GM21619 (cell line): Measurements from ENCODE around the gene CTNNBIP1.
"Not testable (repeated sequence)": the region's sequence is repeated elsewhere in the genome, so short reads cannot be mapped to it uniquely, and the experiment has no call there.

Experiments used
- ATAC-seq: cut with Tn5 transposase; IDR thresholded peaks from one replicate; pipeline ENCODE4 v1.9.1; 2021; ENCODE audit not compliant: unreplicated experiment

The CTNNBIP1 gene, protein sequence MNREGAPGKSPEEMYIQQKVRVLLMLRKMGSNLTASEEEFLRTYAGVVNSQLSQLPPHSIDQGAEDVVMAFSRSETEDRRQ

DNA sequence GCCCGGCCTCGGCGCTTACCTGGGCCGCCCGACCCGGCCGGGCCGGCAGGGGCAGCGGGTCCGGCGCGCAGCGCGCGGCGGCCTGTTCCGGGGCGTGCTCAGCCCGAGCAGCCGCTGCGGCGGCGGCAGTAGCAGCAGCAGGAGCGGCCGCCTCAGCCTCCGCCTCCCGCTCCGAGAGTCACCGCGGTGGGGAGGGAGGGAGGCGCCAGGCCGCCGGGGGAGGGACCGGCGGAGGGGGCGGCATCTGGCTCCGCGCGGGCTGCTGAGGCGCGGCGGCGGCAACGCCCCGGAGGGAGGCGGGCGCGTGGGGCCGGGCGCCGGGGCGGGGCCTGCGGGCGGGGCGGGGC lies at the start of gene CTNNBIP1:
Gene CTNNBIP1, minus strand, starts transcription at position 194 of the 347 bp plus-strand sequence. CDS start 38,205 bp downstream, outside the sequence.
- ATAC-seq = peak; percentile 70

DNA sequence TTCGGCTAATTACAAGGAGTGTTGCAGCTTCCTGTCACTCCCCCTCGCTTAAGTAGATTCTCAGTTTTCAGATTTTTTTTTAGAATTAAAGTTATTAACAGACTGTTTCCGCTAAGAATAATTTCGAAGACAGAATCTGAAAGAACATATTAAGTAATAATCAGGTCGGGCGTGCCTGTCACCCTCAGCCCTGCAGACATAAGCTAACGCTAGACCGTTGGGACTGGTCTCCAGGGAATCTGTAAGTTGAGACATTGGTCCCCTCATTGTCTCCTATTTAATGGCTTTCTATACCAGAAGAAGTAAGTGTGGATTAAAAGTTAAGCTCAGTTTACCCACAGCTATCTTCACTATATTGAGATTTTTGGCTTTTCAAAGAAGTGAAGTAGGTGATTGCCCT lies 47.7 kb upstream of the CTNNBIP1 start:
- ATAC-seq = no peak

DNA sequence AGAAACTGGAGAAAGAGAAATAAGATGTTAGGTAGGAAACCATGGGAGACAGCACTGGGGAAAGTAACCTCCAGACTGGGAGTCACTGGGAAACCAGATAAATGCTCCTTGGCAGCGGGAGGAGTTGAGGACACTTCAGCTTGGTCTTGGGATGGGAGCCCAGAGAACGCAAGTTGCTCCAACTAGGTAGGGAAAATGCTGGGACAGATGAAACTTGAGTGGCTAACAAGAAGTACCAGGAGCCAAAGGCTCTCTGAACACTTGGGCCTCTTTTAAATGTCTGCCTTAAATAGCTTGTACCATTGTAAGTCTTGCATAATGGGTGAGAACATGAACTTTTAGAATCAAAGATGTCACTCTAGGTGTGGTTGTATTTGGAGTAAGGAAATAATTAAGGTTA lies 36.2 kb upstream of the CTNNBIP1 start:
- ATAC-seq = no peak

DNA sequence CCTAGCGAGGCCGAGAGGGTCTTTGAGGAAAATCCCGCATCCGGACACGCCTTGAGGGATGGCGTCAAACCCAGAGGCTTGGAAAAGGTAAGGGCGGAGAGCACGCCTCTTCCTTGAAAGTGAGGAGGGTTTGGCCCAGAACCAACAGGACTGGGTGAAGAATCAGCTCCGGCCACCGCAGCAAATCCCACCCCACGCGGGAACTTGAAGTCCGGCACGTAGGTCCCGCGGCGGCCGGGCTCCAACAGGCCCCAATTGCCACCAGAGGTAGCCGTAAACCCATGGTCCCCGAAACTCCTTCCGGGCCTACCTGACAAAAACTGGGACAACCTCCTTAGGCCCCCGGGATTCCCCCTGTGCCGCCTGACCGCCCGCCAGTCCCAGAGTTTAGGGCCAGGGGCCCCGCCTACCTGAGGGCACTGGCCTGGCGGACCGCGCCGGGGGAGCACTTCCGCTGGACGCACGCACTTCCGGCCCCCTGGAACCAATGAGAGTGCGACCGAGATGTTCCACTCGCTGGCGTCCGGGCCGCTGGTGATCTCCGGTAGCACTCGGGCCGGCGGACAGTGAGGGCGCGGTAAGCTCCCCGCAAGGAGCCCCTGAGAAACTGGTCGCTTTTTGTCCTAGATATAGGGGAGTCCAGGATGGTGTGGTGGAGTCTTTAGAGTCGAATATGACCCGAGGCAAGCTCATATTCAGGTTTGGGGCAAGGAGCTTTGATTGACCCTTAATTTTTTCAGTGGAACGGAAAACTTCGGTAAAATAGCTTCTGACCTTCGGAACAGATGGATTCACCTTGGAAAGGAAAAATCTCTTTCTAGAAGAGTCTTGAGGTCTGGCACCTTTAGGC lies 33.1 kb upstream of the CTNNBIP1 start, which contains the start of the genes LZIC and NMNAT1:
Gene LZIC, minus strand, starts transcription at position 453 of the 850 bp plus-strand sequence. CDS start 6,772 bp downstream, outside the sequence.
Gene NMNAT1, plus strand, starts transcription at position 537 of the 850 bp plus-strand sequence. CDS start 28,599 bp downstream, outside the sequence.
- peak; percentile 92 for ATAC-seq

DNA sequence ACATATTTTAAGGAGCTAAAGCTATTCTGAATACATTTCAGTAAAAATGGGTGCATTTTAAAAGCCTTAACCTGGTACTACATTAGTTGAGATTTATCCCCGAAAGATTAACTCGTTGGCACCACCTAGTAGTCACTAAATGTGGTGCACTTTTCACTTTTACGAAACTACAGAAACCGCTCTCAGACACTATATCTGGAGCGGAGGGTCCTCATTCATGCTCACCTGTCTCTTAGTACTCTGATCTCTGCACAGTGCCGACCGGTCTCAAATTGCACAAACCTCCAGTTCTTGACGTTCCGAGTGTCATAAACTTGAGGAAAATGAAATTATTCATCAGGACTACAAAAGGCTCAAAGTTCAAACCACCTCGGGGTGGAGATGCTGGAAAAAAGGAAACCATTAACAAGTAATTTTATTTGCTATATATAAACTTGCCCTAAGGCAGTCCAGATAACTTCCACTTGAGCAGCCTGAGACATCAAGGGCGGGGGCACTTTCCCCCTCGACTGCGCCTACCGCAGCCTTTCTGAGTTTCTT lies 32.4 kb upstream of the CTNNBIP1 start:
- ATAC-seq = peak; percentile 36

DNA sequence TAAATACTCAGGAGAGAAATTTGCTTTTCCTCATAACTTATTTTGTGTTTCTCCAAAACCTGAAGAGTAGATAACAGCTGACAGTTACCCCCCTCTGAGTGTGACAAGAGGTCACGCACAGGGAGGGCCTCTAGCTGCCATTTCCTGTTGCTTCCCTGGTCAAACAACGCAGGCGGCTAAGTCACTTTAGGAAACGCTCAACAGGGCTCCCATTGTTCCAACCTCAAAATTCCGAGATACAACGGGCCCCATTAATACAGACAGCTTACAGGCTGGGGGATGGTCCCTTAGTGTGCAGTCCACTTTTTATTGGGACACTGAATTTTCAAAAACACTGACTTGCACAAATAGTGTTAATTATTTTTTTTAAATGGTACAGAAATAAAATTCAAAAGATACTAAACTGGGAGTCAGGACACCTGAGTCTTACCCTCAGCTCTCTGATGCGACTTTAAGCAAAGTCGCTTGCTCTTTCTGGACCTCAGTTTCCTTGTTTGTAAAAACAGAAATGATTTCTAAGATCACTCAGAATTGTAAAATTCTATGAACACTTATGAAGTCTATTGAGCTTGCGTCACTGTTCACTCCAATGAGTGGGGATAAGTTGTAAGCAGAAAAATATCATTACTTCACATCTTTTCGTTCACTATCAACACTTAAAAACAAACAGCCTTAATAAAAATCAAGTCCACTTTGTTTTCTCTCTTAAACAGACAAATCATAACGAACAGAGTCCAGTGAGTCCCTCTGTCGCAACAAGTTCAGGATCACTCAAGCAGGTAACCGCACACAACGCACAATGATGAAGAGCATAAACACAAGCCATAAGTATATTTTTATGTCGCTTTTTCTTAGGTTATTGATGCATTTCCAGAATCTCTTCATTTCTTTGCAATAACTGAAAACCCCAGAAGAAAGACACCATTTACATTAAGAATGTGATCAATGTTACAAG lies 19.6 kb upstream of the CTNNBIP1 start:
- no peak for ATAC-seq

DNA sequence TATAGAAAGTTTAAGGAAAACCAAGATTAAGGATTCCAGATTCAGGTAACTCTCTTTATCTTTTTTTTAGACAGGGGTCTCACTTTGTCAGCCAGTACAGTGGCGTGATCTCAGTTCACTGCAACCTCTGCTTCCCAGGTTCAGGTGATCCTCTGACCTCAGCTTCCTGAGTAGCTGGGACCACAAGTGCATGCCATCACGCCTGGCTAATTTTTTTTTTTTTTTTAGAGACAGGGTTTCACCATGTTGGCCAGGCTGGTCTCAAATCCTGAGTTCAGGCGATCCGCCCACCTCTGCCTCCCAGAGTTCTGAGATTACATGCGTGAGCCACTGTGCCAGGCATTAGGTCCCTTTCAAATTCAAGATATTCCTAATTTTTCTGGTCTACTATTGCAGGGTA lies 17.2 kb upstream of the CTNNBIP1 start:
- no peak for ATAC-seq

DNA sequence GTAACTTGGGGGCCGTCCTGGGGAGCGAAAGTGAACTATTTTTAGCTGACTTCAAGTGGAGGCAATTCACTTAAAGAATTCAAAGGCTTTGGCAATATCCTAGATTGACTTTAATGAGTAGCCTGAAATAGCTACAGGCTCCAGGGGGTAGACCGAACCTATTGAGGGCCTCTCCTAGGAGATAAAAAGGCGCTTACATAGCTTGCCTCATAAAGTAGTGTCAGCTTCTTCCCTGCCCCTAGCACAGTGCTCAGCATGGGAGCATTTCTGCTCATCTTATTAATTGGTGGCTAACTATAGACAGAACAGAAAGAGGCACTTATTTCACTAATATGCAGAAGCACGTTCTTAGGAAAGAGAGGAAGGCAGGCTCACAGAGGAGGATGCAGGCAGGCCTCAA lies 12.3 kb upstream of the CTNNBIP1 start:
- ATAC-seq = no peak

DNA sequence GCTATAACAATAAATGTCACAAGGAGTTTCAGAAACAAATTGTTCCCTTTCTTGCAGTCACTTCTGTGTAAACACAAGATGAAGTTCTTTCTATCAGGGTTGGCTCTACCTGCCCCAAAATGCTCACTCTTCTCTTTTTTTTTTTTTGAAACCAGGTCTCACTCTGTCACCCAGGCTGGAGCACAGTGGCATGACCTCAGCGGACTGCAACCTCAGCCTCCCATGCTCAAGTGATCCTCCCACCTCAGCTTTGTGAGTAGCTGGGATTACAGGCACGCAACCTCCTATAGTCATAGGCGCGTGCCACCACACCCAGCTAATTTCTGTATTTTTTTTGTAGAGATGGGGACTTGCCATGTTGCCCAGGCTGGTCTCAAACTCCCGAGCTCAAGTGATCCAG lies 10.5 kb upstream of the CTNNBIP1 start:
- ATAC-seq = no peak

DNA sequence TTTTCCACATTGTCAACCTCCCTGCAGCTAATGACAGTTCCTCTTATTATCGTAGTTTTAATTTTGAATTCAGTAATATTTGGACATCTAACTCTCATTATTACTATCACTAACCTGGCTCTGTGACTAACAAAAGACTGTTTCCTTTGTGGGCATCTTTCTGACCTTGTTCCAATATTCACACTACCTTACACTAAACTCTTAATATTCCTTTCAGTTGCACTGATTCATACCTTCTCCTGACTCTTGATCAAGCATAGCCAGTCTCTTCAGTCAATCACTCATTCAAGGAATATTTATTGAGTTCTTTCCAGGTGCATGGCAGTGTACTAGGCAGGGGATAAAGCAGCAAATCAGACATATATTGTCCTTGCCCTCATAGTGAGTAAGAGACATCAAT lies 7.8 kb upstream of the CTNNBIP1 start:
- ATAC-seq = no peak

DNA sequence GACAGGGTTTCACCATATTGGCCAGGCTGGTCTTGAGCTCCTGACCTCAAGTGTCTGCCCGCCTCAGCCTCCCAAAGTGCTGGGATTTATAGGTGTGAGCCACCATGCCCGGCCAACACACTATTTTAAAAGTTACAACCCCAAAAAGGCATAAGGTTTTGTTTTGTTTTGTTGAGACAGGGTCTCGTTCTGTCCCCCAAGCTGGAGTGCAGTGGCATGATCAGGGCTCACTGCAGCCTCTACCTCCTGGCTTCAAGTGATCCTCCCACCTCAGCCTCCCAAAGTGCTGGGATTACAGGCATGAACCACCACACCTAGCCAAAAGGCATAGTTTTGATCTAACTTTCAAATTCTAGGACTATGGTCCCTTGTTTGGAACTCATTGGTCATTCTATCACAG lies 7.4 kb upstream of the CTNNBIP1 start:
- ATAC-seq = not testable (repeated sequence)

DNA sequence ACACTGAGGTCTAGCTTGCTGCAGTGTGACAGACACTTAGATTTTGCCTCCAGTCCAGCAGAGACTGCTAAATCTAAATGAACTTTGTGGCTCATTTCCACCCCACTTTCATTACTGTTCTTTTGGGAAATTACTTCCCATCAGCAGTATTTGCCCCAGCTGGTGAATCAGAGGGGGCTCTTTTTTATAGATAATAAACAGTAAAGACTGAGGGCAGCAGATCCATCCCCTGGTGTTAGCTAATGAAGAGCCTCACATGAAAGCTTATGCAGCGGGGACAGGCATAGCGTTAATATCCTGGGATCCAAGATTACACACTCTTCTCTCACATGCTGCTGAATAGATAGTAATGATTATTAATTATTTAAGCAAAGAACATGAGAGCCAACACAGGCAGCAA lies 6.4 kb upstream of the CTNNBIP1 start:
- no peak for ATAC-seq

DNA sequence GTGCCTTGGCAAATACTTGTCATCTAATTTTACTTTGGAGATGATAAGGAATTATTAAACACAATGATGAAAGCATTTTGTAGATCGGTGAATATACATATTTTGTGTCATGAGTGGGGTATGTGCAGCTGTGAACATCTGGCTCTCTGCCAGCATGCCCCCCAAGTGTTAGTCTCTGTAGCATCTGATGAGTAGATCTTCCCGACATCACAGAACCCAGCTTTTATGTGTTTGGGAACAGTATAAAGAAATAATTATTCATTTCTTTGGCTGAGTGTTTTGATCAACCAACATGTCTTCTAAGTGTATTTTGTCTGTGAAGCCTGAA lies 4.5 kb upstream of the CTNNBIP1 start:
- ATAC-seq = no peak

DNA sequence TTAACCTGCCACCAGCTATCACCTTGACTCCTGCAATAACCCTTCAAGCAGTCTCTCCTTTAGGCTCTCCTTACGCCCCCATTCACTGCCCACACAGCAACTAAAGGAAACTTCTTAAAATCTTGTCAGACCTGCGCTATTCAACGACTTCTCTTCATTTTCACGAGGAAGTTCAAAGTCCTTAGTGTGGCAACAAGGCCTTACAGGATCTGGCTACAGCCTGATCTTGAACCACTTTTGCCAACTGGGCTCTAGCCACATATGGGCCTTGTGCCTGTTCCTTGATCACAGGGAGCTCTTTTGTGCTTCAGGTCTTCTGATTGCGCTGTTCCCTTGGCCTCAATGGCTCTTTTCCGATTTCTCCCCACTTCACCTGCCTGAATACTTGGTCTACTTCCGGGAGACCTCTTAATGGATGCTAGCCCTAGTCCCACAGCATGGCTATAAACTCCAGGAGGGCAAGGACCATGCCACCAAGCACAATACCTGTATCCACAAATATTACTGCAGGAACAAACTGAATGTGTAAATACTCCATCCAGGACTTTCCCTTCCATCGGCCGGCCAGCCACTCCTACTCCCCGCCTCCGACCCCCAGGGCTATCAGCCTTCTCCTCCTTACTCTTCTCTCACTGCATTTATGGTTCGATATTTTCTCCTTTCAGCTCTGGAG lies 2.3 kb upstream of the CTNNBIP1 start:
- no peak for ATAC-seq

DNA sequence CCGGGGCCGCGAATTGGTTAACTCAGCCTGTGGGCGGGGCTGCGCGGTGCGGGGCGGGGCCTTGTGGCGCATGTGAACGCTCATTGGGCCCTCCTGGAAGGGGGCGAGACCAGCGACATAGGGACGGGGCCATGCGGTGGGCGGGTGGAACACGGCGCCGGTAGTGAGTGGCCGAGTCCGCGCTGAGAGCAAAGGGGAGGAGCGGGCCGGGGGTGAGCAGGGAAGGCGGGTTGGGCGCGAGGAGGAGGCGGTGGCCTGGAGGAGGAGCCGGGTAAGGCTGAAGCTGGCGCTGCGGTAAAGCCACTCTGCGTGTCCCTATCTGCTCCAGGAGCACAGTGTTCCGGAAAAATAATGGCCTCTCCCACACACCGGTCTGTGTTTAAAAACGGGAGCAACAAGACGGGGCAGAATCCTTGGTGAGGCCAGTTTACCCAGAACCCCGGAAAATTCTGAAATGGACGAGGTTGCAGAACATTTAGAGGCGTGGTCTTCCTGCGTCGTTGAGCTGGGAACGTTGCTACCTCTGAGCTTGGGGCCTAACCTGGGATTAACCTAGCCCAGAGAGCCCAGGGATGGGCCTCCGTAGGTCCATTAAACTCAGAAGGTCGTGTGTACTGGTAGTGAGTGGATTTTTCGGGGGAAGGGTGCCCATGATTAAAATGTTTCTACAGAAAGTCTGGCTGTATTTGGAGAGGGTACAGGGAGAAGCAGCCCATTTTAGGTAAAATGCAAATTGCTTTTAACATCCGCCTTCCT lies 532 bp upstream of the CTNNBIP1 start:
- ATAC-seq = peak; percentile 93

DNA sequence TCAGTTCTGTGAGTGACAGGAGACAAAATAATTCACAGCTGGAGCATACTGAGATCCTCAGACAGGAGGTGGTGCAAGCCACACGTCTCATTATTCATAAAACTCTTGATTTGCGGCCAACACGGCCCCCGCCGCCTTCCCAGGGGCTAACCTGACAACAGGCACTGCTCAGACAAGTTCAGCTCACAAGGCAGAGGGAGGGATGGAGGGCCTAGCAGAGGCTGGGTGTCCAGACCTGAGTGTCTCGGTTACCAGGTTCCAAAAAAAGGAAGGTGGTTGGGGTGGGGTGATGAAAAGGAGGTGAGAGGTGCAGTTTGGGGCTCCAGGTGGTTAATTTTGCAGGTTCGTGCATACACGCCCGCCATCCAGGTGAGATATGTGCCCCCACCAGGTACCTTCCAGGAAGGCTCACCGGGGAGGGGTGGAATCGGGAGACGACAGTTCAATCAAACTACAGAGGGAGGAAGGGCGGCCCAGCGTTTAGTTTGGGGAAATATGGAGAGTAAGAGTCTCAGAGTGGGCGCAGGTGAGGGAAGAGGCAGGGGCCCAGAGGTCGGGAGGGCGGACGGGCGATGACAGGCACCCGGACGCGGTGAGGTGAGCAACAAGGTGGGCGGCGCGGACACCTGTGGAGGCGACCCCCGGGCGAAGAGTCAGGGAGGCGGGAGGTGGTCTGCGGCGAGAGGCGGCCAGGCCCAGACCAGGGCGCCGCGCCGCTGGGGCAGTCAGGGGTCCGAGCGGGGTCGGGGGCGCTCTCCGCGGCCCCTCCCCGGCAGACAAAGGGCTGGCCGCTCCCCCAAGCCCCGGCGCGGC lies 629 bp downstream of the CTNNBIP1 start:
- peak; percentile 2 for ATAC-seq

DNA sequence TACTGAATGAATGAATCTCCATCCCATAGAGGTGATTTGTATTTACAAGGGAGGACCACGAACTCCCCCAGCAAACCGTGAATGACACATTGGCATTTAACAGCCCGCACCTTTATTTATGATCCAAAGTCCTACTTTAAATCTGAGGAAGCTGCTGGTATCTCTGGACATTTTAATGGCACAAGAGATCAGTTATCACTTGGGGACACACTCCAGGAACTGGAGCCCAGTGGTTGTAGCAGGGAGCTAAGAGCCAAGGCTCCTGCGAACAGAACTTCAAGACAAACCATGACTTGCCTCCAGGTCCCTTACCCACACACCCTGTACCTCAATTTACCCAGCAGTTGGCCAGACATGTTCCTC lies 1.2 kb downstream of the CTNNBIP1 start:
- ATAC-seq = no peak

DNA sequence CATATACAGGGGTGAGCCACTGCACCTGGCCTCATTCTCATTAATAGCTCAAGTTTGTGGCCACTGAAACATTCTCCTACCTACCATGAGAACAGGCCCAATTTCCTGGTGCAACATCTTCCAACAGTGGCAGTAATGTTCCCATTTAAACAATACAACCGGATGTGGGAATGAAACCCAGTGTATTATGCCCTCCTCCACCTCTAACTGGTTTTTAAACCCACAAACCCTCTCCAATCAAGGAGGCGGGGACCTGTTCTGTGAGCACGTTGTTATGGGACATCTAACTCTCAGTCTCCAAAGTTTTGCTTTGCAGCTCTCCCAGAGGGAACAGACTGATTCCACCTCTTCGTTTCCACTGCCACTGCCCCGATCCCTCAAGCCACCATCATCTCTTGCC lies 2.6 kb downstream of the CTNNBIP1 start:
- no peak for ATAC-seq

DNA sequence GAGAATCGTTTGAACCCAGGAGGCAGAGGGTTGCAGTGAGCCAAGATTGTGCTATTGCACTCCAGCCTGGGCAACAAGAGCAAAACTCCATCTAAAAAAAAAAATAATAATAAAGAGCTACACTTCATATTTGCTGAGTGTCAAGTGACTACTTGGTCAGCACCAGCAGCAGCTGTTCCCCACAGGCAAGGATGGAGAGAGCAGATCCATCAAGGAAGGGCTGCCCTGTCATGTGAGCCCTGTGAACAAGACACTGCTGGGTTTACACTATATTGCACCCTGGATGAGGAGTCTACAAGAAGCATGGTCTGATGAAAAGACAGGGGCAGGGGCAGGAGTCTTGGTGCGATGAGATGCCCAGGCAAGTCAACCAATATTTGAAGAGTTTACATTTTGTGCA lies 3.6 kb downstream of the CTNNBIP1 start:
- ATAC-seq = no peak
